T-helper 2 cell treated with Interferon-gamma antibody and Interleukin-4, amounts not matched to agents 100 ng/mL and 5 ng/mL, for 36 hours (primary cell): ENCODE data around the gene TRIM6. TPM values are rescaled to one million over a fixed set of nuclear protein-coding genes. Genes with fewer than 3 reads are reported as not detected.
"Not testable (repeated sequence)": the region's sequence is repeated elsewhere in the genome, so short reads cannot be mapped to it uniquely, and the experiment has no call there.

Experiments used
- intact Hi-C: fragments of 100-400 bp; cut with micrococcal nuclease; formaldehyde crosslinking; loops from one replicate; pipeline ENCODE4 v1.15.1; 2023
- total RNA-seq: library from RNA; stranded (reverse); gene quantifications from 2 replicates; pipeline ENCODE4 v1.2.3, GENCODE V29; 2022

Gene TRIM6, protein sequence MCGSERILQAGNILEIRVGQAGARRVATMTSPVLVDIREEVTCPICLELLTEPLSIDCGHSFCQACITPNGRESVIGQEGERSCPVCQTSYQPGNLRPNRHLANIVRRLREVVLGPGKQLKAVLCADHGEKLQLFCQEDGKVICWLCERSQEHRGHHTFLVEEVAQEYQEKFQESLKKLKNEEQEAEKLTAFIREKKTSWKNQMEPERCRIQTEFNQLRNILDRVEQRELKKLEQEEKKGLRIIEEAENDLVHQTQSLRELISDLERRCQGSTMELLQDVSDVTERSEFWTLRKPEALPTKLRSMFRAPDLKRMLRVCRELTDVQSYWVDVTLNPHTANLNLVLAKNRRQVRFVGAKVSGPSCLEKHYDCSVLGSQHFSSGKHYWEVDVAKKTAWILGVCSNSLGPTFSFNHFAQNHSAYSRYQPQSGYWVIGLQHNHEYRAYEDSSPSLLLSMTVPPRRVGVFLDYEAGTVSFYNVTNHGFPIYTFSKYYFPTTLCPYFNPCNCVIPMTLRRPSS
- total RNA-seq: 0.18 and 0.25 TPM in 2 replicates

DNA sequence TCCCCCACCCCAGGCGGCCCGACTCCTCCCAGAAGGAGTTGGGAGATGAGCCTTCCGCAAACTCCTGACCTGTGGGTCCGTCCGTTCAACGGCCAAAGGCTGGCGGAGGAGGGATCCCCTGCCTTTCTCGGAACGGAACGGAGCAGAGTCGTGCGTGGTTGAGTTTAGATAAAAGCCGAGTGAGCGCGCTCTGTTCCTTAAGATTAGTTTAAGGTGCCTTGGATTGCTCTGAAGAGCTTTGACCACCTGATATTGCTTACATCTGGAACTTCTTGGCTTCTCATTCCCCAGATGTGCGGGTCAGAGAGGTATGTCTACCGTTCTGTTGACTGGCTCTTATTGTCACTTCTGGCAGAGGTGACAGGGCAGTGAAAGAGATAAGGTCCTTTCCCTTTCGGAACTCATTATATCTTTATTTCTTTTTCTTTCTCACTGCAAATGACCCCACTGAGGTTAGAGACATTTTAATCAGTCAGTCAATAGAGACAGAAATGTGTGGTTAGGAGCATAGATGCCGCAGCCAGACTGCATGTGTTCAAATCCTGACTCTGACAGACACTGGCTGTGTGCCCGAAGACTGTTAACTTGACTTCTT is at the start of gene TRIM6:
Gene TRIM6 (plus strand): TSS at position 31 of the 595 bp plus-strand sequence. CDS start 261 bp downstream, at position 292.
- intact Hi-C loops: no loop called here

DNA sequence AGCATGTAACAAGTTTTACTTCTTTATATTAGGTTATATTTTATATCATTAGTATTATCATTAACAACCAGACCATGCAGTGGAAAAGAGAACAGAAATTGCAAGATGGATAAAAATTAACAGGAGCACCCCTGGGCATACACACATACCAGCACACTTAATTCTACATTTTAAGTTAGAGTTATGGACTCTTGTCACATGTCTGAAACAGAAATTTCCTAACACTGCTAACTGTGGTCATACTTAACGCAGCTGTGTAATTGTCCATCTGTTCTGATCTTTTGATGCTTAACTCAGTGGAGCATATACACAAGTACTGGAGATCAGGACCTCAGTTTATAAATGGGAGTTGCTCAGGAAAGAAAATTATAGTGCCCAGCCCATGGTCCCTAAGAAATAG is 48.5 kb upstream of the TRIM6 start:
- intact Hi-C loops: no loop called here

DNA sequence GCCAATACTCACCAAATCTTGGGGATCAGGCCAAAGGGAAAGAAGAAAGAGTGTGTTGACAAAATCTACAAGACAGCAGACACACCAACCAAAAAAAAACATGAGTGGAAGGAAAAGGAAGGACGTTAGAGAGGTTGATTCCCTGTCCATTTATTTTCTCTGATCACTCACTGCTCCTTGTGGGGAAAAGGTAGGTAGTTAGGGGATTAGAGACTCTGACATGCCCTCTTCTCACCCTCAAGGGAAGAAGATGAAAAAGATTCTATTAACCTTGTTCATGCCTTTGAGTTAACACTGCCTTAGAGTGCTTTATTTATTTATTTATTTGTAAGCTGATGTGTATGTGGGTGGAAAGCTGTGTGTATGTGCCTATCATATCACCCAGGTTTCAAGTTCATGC is 48.0 kb upstream of the TRIM6 start, which contains the start of gene OR52H1:
Gene OR52H1 (minus strand): TSS at position 101 of the 400 bp plus-strand sequence. CDS start 3,035 bp downstream, outside the sequence.
- intact Hi-C loops: no loop called here

DNA sequence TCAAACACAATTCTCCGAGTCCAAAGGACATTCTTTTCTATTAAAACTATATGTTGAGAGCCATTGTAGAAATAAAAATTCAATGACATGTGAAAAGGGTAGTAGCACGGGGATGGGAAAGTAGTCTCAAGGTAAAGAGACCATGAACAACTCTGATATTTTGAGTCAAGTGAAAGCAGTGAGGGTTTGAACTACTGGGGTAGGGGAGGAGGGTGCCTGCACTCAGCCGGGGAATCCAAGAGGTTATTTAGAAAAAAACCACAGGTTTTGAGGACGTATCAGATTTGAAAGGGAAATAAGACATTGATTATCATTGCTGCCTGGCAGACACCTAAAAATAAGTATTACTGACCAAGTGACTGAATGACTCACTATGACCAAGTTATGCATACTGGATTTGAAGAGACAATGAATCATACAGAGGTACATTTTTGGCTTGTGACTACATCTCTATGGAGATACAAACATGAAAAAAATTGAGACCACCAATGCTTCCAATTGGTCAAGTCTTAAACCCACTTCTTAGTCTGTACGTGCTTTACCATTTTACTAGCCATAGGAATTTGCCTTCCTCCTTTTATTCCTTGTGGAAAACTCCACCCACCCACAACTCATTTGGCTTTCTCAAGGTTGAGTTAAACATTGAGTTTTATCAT is 45.9 kb upstream of the TRIM6 start:
- intact Hi-C loops: loop anchor here (5.0 kb wide), 1 partner anchor 73 kb away; no protein-coding TSS in a partner anchor

DNA sequence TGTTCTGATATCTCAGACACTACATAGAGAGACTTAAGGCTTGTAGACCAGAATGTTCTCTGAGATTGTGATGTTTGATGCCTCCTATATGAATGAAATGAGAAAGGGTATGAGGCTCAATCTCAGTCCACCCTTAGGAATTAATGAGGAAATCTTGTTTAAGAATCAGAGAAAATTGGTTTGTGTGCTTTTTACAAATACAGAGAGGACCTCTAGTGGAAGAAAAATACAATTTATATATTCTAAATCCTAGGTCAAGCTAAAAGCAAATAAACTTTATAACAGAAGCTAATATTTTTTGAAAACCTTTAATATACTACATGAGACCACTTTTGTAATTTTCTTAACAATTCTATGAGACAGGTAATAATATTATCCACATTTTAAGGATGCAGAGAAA is 43.1 kb upstream of the TRIM6 start:
- intact Hi-C loops: loop anchor here (5.0 kb wide), 1 partner anchor 76 kb away; no protein-coding TSS in a partner anchor

DNA sequence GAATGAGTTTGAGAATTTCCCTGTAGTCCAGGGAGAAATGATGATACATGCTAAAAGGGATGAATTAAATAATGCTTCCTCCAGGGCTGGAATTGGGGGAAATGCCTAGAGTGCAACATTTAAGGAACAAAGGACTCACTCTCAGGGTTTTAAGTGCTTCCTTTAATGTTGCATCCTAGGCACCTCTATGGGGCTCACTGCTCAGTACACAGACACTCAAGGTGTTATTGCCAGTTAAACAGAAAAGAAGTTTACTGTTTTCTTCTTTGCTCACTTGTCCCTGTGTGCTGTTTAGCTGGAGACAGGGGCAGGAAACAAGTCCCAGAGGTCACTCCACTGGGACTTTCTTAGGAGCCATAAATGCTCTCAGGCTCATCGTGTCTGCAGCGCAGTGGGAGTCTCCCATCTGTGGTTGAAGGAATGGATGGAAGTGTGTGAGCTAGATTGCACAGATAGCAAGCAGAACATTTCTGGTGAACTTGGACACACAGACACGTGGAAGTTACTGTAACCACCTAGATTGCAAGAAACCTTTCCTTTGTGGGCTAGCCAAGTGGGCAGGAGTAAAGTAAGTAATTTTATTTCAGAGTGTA is 39.7 kb upstream of the TRIM6 start:
- intact Hi-C loops: no loop called here

DNA sequence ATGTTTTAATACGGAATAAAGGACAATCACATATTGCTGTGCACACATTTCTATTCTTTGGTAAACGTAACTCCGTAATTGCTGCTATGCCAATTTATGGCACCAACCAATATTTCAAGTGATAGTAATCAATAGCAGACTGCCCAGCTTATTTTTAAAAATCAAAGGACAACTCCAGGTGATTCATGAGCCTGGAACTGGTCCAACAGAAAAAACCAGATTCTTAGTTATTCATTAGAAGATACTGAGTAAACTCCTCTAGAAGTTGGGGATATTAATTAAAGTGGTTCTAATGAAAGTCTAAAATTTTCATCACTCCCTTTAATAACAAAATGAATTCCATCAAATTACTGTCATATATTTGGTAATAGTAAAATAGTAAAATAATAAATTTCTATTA is 38.7 kb upstream of the TRIM6 start:
- intact Hi-C loops: no loop called here

DNA sequence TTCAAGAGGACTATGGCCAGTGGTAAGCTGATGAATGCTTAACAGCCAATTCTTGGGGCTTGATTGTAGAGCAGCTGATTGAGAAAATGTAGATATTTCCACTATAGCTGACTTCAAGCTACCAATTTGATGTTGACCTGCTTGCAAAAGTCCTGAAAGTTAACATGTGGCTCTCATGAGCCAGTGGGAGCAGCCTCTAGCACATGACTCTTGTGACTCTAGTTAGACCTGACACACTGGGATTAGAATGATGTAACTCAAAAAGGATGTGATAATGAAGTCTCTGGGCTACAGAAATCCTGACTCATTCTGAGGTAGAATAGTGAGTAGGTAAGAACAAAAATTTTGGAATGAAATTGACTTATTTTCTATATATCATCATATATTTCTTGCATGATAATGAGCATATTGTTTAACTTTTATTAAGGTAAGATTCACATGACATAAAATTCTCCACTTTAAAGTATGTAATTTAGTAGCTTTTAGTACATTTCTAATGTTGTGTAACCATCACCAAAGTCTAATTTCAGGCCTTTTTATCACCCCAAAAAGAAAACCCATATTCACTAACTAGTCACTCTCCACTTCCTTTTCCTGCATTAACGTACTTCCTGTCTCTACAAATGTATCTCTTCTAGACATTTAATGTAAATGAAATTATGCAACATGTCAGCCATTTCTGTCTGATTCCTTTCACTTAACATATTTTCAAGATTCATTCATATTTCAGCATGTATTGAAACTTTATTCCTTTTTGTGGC is 32.0 kb upstream of the TRIM6 start:
- intact Hi-C loops: no loop called here

DNA sequence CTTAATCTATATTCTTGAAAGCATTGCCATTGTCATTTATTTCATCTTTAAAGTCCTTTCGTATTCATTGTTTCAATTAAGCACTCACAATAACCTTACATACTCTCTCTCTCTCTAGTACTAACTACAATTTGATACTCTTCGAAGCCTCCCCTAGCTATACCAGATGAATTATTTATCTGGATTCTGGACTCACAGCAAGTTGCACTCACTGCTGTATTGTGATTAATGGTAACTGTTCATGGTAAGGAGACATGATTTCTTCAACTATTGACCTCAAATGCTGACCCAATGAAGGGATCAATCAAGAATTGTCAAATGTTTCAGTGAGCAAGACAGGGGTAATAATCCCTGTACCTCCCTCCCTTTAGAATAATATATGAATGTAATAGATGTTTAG is 21.8 kb upstream of the TRIM6 start:
- intact Hi-C loops: no loop called here

DNA sequence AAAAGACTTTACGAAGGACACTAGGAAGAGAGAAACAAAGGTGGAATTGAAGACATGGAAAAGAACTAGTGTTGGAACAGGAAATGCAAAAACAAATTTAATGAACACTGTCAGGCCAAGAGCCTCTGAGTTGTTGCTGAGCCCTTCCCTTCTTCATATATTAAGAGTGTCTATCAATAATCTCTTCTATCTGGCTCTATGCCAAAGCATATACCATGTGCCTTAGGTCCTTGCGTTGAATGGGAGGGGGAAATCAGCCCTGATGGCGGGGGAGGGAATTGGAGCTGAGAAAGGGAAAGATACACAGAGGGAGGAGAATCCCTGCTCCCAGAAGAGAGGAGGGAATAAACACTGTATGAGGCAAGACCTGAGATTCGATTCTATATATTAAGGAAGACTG is 21.3 kb upstream of the TRIM6 start:
- intact Hi-C loops: no loop called here

DNA sequence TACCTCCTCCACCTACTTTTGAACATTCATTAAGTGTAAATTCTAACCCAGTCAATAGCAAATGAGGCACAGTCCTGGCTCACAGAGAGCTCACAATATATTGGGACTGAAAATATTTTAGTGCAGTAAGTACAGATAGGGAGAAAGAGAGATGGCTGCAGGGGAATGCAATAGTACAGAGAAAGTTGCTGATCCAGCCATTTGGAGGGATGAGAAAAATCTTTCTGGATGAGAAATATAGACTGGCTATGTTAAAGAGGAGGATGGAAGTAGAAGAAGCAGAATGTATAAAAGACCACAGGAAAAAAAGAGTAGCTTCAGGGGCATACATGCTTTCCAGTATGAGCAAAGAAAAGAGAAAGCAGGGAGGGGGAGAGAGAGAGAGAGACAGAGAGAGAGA is 19.3 kb upstream of the TRIM6 start:
- intact Hi-C loops: no loop called here

DNA sequence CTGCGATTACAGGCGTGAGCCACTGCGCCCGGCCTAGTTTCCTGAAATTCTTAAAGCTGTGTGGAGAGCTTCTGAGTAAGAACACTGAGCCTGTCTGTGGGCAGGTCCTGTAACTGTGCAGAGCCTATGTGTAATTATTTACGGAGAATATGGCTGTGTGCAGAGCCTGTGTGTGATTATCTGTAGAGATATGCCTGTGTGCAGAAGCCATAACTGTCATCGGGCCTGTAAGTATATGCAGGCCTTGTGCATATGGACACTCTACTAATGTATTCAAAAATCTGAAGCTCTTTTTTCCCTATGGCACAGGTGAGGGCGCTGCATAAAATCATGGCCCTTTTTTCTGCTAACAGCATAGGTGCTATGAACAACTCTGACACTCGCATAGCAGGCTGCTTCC is 15.9 kb upstream of the TRIM6 start, which contains the start of gene OR52B6:
Gene OR52B6 (plus strand): TSS at position 301 of the 400 bp plus-strand sequence. CDS start 0 bp downstream, at position 301.
- intact Hi-C loops: no loop called here

DNA sequence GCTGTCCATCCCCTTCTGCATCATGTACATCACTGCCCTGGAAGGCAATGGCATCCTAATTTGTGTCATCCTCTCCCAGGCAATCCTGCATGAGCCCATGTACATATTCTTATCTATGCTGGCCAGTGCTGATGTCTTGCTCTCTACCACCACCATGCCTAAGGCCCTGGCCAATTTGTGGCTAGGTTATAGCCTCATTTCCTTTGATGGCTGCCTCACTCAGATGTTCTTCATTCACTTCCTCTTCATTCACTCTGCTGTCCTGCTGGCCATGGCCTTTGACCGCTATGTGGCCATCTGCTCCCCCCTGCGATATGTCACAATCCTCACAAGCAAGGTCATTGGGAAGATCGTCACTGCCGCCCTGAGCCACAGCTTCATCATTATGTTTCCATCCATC is 15.4 kb upstream of the TRIM6 start:
- intact Hi-C loops: no loop called here

DNA sequence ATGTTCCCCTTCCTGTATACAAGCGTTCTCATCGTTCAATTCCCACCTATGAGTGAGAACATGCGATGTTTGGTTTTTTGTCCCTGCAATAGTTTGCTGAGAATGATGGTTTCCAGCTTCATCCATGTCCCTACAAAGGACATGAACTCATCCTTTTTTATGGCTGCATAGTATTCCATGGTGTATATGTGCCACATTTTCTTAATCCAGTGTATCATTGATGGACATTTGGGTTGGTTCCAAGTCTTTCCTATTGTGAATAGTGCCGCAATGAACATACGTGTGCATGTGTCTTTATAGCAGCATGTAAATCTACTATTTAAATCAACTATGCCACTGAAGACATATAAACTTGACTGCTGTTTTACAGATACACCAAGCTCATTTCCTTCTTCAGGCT is 12.0 kb upstream of the TRIM6 start:
- intact Hi-C loops: not testable (repeated sequence)

DNA sequence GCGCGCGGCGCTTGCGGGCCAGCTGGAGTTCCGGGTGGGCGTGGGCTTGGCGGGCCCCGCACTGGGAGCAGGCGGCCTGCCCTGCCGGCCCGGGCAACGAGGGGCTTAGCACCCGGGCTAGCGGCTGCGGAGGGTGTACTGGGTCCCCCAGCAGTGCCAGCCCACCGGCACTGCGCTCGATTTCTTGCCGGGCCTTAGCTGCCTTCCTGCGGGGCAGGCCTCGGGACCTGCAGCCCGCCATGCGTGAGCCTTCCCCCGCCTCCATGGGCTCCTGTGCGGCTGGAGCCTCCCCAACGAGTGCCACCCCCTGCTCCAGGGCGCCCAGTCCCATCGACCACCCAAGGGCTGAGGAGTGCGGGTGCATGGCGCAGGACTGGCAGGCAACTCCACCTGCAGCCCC is 6.5 kb upstream of the TRIM6 start:
- intact Hi-C loops: not testable (repeated sequence)

DNA sequence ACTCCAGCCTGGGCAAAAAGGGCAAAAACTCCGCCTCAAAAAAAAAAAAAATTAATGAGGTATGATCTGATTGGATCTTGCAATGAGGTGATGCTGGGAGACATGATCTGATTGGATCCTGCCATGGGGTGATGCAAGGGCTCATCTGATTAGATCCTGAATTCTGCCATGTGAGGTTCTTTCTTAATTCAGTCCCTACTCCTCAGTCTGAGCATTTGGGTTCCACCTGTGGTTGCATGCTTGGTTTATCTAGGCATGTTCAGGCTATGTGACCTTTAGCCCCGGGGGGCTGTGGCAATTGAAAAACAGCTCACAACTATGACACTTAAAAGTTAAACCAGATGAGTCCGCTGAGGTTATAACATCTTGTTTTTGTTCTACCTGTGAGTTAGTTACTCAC is 4.8 kb upstream of the TRIM6 start:
- intact Hi-C loops: no loop called here

DNA sequence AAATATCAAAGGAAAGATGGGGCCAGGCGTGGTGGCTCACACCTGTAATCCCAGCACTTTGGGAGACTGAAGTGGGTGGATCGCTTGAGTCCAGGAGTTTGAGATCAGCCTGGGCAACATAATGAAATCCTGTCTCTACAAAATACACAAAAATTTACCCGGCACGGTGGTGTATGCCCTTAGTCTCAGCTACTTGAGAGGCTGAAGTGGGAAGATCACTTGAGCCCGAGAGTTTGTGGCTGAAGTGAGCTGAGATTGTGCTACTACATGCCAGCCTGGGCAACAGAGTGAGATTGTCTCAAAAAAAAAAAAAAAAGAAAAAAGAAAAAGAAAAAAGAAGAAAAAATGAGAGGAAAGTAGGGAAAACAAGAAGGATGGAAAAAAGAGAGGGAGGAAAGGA is 3.8 kb upstream of the TRIM6 start:
- intact Hi-C loops: no loop called here

DNA sequence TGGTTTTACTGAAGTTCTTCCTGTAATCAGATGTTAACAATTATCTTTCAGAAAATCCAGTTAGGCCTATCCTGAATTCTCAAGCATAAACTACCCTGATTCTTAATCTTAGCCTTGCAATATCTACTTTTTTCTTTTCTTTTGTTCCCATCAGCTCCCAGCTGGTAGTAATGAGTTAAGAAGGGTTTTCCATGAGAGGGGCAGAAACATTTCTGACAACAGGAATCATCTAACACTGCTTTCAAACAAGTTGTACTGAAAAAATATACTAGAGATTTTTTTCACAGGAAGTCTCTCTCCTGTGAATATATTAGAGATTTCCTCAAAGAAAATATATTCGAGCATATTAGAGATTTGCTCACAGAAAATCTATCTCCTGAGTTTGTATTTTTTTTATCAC is 3.3 kb upstream of the TRIM6 start:
- intact Hi-C loops: no loop called here

DNA sequence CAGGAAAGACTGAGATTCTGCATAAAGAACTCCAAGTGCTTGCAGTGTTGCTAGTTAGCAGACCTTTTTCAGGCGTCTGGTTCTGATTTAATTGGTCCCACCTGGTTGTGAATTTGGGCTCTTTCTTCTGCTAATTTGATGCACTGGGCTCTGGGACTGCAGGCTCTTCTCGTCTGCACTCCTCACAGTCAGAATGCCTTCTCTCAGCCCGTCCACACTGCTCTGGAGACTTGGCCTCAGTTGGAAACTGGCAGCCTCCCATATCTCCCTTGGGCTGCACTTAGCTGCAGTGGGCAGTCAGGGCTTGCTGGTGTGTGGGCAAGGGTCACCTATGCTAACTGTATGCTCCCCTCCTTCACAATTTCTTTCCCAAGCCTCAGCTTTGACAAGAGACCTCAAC is 1.5 kb downstream of the TRIM6 start:
- intact Hi-C loops: no loop called here

DNA sequence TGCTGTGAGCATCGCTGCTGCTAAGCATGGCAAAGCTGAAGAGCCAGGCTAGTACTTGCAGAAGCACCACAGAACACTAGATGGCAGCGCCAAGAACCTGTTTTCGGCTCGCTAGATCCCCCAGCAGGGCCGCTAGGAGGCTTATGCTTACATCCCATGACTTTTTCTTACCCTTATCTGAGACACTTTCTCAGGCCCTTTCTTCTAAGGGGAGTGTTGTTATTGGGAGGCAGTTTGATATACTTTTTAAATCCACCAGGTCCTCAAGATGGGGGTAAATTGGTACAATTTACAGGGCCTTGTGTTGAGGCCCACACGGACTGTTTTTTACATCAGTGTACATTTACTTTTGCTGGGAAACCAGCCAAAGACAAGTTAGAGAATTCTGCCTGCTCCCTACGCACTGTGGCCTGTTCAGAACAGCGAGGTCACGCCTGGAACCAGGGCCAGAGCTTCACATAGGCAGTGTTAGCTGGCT is 4.0 kb downstream of the TRIM6 start:
- intact Hi-C loops: loop anchor here (1.0 to 5.0 kb wide), 3 partner anchors 112 to 292 kb away; partner anchors contain the start of genes OR52E5 and OR52N2
